Measurements from ENCODE around the gene SAA2.
"Not testable (repeated sequence)": the region's sequence is repeated elsewhere in the genome, so short reads cannot be mapped to it uniquely, and the experiment has no call there.

The SAA2 gene
- total RNA-seq = 0.09 to 0.20 reads per million in 2 donors

DNA sequence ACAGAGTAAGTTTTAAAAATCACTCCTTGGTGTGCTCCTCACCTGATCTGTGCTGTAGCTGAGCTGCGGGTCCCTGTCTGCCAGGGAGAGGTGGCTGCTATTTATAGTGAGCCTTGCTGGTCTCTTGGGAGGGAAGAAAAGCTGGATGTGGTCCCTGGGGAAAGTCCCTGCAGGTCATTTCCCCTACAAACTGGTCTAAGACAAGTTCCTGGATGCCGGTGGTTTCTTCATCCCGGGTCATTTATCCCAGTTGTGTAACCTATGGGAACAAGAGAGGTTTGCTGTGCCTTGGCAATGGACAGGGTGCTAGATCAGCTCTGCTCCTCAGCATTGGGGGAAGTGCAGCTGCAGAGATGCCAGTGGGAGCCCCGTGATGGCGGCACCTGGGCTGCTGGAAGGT is at the start of gene SAA2:
Gene SAA2 (minus strand): TSS at position 108 of the 400 bp plus-strand sequence. CDS start 657 bp downstream, outside the sequence.
- no peak for DNase-seq

DNA sequence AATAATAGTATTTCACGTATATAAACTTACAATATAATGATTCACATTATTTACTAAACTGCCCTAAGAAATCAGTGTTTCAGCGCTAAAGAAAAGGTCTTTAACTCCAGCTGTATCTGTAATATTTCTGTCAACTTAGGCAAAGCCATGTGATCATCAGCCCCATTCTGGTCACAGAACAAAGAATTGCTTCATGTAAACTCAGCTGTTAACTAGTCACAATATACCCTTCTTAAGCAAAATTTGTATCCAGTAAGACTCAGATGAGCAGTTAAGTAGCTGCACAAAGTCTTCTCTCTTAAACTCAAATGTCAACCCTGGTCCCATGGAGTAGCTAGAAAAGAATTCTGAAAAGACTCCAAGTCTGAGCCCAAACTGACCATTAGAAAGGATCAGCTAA is 46.8 kb upstream of the SAA2 start:
- no peak for DNase-seq

- DNase-seq = no peak
These were observed 46.4 kb upstream of the SAA2 start for GRCh38 chr11:18294862-18295261.

- DNase-seq = no peak
These were observed 40.4 kb upstream of the SAA2 start for GRCh38 chr11:18288911-18289310.

DNA sequence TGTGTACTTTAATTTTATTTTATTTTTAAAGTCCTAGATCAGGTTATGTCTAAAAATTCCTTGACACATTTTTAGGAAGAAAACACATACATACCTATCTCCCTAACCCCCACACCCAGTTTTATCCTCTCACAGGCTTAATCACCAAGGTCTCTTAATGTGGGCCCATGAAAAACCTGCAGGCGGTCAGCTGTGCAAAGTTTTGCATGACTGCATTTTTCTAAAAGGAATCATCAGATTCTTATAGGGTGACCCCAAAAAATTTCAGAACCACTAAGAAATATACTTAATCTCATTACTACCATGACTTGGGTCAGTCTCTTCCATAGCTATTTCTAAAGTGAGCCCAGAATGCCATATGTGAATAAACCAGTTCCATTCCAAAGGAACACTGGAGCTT is 37.4 kb upstream of the SAA2 start:
- no peak for DNase-seq

DNA sequence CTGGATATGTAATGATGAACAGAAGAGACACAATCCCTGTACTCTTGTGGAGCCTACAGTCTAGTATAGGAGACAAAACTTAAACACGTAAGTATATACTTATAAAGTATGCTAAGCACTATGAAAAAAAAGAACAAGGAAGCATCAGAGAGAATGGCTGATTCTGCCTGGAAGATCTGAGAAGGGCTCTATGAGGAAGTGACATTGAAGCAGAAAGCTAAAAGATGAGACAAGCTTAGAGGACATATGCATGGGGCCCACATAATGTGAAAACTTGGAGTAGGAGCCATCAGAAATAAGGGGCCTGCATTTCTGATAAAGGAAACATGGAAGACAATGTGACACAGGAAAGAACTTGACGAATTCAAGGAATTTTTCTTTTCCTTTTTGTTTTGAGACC is 34.2 kb upstream of the SAA2 start:
- DNase-seq = no peak

DNA sequence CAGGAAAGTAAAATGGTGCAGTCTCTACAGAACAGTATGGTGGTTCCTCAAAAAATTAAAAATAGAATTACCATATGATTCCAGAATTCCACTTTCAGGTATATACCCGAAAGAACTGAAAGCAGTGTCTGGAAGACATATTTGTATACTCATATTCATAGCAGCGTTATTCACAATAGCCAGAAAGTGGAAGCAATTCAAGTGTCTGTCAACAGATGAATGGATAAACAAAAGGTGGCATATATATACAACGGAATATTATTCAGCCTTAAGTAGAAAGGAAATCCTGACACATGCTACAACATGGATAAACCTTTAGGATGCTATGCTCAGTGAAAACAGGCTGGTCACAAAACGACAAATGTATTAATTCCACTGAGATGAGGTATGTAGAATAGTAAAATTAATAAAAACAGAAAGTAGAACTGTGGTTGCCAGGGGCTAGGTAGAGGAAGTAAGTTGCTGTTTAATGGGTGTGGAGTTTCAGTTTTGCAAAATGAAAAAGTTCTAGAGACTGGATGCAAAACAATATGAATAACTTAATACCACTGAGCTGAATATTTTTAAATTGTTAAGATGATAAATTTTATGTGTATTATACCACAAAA is 32.1 kb upstream of the SAA2 start:
- DNase-seq = no peak

DNA sequence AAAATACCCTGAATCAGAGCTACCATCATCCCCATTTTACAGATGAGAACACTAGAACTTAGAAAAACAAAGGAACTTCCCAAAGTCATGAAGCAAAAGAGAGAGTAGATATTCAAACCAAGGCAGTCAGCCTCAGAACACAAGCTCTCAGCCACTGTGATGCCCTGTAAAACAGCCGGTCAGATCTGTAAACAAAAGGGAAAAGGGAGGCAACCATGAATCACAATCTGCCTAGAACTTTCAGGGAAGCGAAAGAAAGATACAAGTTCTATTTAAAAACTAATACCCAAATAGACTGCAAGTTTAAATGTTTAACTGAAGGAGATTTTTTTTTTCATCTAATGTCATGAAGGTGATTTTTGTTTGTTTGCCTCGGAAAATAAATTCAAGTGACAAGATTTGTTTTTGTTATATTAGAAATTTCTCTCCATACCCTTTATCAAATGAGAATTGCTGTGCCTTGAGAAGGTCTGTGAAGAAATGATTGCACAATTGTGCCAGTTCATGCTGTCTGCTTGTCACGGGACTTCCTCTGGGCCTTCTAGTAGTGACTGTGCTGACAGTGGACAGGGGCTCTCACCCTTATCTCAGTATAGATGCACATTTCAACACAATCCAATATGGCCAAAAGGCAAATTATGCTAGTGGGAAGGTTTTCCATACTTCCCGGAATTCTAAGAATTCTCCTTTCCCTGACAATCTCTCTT is 29.2 kb upstream of the SAA2 start:
- DNase-seq = no peak

DNA sequence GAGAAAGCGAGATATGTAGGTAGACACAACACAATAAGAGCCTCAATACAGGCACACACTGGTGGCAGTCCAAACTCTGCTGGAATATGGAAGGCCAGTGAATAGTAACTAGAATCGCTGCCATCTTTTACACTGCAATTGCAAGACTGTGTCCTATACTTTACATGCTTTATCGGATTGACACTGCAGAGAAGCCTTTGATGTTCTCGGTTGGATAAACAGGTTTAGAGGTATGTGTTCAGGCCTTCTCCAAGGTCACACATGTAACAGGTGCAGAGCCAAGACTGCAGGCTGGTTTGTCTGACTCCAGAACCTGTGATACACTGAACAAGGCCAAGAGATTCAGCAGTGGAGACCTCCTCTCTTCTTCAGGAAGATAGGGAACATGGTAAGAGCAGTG is 22.7 kb upstream of the SAA2 start:
- no peak for DNase-seq

GRCh38 chr11:18270102-18270501 is 21.6 kb upstream of the SAA2 start:
- DNase-seq = no peak

GRCh38 chr11:18269252-18269651 is 20.8 kb upstream of the SAA2 start:
- not testable (repeated sequence) for DNase-seq

GRCh38 chr11:18267335-18268133 is 19.1 kb upstream of the SAA2 start:
- DNase-seq = not testable (repeated sequence)

- no peak for DNase-seq
These were observed 17.5 kb upstream of the SAA2 start, which contains the start of gene SAA1 for GRCh38 chr11:18265949-18266348. TSS of gene SAA1 (plus strand) at chr11:18266264. CDS start at chr11:18266888, 624 bp downstream.

GRCh38 chr11:18264677-18265555 is 16.4 kb upstream of the SAA2 start:
- DNase-seq = no peak

- DNase-seq = no peak
These were observed 15.6 kb upstream of the SAA2 start for GRCh38 chr11:18264035-18264434.

DNA sequence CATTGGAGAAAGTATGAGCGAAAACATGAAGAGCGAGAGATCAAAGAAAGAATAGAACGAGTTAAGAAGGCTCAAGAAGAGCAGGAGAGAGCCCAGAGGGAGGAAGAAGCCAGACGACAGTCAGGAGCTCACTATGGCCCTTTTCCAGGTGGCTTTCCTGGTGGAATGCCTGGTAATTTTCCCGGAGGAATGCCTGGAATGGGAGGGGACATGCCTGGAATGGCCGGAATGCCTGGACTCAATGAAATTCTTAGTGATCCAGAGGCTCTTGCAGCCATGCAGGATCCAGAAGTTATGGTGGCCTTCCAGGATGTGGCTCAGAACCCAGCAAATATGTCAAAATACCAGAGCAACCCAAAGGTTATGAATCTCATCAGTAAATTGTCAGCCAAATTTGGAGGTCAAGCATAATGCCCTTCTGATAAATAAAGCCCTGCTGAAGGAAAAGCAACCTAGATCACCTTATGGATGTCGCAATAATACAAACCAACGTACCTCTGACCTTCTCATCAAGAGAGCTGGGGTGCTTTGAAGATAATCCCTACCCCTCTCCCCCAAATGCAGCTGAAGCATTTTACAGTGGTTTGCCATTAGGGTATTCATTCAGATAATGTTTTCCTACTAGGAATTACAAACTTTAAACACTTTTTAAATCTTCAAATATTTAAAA is 14.3 kb upstream of the SAA2 start:
- DNase-seq = not testable (repeated sequence)

DNA sequence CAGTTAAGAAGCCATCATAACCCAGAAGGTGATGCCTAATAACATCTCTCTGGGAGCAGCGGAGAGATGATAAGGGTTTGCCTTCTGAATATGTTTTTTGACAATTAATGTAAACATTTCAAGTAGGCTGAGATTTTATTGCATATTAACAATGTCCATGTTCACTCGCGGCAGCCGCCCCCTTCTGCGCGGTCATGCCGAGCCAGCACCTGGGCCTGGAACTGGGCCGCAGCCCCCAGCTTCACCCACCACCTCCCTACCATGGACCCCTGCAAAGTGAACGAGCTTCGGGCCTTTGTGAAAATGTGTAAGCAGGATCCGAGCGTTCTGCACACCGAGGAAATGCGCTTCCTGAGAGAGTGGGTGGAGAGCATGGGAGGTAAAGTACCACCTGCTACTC is 13.3 kb upstream of the SAA2 start:
- no peak for DNase-seq

DNA sequence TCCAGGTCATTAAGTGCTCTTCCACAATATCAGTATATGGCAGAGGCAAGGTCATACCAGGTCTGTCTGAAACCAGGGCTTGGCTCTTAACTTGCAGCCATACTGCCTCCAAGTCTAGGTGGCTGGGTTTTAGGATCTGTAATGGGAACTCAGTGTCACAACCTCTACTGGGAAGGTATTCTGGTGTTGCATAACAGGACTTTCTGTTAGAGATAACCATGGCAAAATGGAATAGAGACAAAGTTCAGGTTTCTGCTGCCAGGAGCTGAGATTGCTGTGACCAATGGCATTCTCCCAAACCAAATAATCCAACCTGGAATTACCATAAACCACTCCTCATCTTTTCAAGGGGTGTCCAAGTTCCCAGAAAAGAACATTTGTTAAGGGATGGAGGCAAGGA is 10.8 kb upstream of the SAA2 start:
- no peak for DNase-seq

GRCh38 chr11:18254781-18255361 is 6.4 kb upstream of the SAA2 start:
- no peak for DNase-seq

DNA sequence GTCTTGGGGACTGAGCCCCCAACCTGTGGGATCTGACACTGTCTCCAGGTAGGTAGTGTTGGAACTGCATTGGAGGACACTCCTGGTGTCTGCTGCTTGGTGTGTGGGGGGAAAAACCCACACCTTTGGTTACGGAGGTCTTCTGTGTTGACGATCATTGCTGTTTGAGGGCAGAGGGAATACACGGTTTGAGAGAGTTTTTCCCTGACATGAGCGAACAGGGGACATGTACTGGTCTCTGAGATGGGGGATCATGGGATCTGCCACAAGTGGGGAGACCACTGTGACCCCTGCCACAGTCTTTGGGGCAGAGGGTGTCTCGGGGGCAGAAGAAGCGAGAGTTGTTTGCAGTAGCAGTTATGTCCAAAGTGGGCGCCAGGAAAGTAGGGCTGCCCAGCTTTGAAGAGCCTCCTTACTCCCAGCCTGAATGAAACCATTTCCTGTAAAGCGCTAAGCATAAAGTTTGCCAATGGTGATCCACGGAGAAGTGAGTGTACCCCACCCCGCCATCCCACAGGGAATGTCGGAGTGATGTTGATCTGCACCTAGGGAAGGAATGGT is 5.4 kb upstream of the SAA2 start:
- no peak for DNase-seq

- DNase-seq = no peak
These were observed 4.8 kb upstream of the SAA2 start for GRCh38 chr11:18253233-18253632.
